Tibial artery (tissue), 4 donors: ENCODE results near the gene GRK4.

Experiments
- DNase-seq, 2 donors: peaks; one replicate each; pipeline ENCODE4 v3.0.0-alpha.2; 2019
- H3K27ac ChIP-seq, 2 donors: fragments of 200-600 bp; sonication (generic) in 1 of 2; 1 replicate in 1 of 2; 2 replicates in 1 of 2; pipeline ENCODE4 v1.5.1; 2018 to 2019; ENCODE audit warnings: mild to moderate bottlenecking in 1 of 2
- H3K27me3 ChIP-seq, 2 donors: fragments of 200-600 bp; sonication (generic) in 1 of 2; one replicate each; pipeline versions ENCODE4 v1.5.1 to v1.6.0; 2016 to 2019
- H3K36me3 ChIP-seq, 3 donors: fragments of 200-600 bp; sonication (generic) in 2 of 3; one replicate each; pipeline ENCODE4 v1.5.1; 2016 to 2019; ENCODE audit warnings: mild to moderate bottlenecking in 2 of 3
- H3K4me1 ChIP-seq, 4 donors: fragments of 200-600 bp; sonication (generic) in 2 of 4; 1 replicate in 3 of 4; 2 replicates in 1 of 4; pipeline ENCODE4 v1.5.1; 2016 to 2019
- H3K4me3 ChIP-seq, 2 donors: fragments of 200-600 bp; sonication (generic) in 1 of 2; 1 replicate in 1 of 2; 2 replicates in 1 of 2; pipeline ENCODE4 v1.5.1; 2018 to 2019; ENCODE audit warnings: mild to moderate bottlenecking in 2 of 2
- H3K9me3 ChIP-seq, 3 donors: fragments of 200-600 bp; sonication (generic) in 1 of 3; one replicate each; pipeline ENCODE4 v1.5.1; 2016 to 2019
- intact Hi-C: fragments of 100-400 bp; cut with DNase I; formaldehyde crosslinking; loops from one replicate; pipeline ENCODE4 v1.15.0; 2023; ENCODE audit warnings: low total_unique reads
- TF ChIP-seq, protein P1 (sequence below), 2 experiments: fragments of 200-600 bp in 1 of 2; fragments of 450-650 bp in 1 of 2; IDR thresholded peaks; one replicate each; pipeline ENCODE4 v1.5.1; 2017 to 2019; ENCODE audit warnings: antibody characterized with exemption in 2 of 2, mild to moderate bottlenecking in 1 of 2, moderate library complexity in 1 of 2

The GRK4 gene

DNA sequence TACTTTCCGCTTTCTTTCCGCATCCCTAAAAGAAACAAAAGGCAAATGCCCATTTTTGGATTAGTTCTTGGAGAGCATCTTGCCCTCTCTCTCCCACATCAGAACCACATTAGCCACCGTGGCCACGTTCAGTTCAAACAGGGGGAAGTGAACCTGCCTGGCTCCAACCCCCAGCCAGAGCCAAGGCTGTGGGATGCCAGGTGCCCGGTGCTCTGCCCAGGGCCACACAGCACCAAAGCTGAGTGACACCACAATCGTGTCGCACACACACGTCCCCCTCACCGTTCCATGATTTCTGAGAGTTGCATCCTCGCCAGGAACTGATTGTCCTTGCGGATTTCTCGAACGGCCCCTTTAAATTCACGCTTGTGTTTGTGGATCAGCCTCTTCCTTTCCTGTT, 24.5 kb upstream of the GRK4 start:
- Histone ChIP-seq H3K27ac (no peak overlapping the region), H3K27me3 (no peaks in the 10 kb centered on the region), H3K36me3 (peaks cover 55 to 71% (median 69%) of the 10 kb centered on the region in 3 donors), H3K9me3 (no peaks in the 10 kb centered on the region), H3K4me3 (no peak overlapping the region), H3K4me1 (peaks cover 0 to 27% (median 19%) of the 10 kb centered on the region in 4 donors)
- TF ChIP-seq, protein P1, sequence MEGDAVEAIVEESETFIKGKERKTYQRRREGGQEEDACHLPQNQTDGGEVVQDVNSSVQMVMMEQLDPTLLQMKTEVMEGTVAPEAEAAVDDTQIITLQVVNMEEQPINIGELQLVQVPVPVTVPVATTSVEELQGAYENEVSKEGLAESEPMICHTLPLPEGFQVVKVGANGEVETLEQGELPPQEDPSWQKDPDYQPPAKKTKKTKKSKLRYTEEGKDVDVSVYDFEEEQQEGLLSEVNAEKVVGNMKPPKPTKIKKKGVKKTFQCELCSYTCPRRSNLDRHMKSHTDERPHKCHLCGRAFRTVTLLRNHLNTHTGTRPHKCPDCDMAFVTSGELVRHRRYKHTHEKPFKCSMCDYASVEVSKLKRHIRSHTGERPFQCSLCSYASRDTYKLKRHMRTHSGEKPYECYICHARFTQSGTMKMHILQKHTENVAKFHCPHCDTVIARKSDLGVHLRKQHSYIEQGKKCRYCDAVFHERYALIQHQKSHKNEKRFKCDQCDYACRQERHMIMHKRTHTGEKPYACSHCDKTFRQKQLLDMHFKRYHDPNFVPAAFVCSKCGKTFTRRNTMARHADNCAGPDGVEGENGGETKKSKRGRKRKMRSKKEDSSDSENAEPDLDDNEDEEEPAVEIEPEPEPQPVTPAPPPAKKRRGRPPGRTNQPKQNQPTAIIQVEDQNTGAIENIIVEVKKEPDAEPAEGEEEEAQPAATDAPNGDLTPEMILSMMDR (IDR thresholded peaks at IDR 0.05): no peak
- DNase-seq: peak; percentile 16 to 52
- intact Hi-C loops: loop anchor here (5.0 to 10.0 kb wide), 3 partner anchors 97 to 1964 kb away; partner anchors contain the start of genes ADD1 and DGKQ

DNA sequence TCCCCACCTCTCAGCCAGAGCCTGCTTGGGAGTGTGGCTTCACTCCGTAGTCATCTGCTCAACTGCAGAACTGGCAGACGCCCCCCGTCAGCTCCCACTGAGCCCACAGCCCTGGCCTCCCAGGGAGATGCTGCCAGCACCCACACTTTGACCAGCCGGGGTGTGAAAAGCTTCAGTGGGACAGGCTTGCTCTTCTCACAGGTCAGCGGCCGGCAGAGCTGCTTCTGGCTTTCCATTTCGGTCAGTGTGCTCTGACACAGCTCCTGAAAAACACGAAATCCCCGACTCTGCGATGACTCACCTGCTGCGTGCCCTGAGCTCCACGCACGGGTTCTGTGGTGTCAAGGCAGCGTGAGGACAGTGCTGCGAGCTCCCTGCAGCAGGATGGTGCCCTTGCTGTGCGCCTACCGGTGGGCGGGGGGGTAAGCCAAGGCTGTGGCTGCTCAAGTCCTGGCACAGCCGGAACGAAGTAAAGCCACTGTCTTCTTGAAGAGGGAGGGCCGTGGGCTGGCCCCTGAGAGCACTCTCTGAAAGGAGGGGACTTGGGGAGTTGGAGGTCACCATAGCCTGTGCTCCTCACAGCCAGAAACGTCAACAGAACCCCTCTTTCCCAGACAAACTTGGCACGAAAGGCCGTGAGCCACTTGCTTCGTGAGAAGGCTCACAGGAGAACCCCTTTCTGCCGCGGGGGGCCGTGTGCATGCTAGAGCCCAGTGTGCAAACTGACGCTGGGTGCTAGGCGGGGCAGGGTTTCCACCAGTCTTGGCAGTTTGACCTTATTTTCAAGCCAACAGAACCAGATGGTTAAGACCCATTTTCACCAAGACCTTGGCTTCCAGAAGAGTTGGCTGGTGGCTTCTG, 23.8 kb upstream of the GRK4 start:
- intact Hi-C loops: loop anchor here (5.0 to 10.0 kb wide), 3 partner anchors 97 to 1965 kb away; partner anchors contain the start of genes ADD1 and DGKQ
- H3K27me3 ChIP-seq: no peaks in the 10 kb centered on the region
- H3K36me3 ChIP-seq: peaks cover 58 to 78% (median 77%) of the 10 kb centered on the region in 3 donors
- TF ChIP-seq, protein P1 (IDR thresholded peaks at IDR 0.05): no peak
- peak in 1 of 2 donors; percentile 54 for DNase-seq
- no peak overlapping the region for H3K27ac ChIP-seq
- no peaks in the 10 kb centered on the region for H3K9me3 ChIP-seq
- peaks cover 0 to 26% (median 19%) of the 10 kb centered on the region in 4 donors for H3K4me1 ChIP-seq
- H3K4me3 ChIP-seq: no peak overlapping the region

DNA sequence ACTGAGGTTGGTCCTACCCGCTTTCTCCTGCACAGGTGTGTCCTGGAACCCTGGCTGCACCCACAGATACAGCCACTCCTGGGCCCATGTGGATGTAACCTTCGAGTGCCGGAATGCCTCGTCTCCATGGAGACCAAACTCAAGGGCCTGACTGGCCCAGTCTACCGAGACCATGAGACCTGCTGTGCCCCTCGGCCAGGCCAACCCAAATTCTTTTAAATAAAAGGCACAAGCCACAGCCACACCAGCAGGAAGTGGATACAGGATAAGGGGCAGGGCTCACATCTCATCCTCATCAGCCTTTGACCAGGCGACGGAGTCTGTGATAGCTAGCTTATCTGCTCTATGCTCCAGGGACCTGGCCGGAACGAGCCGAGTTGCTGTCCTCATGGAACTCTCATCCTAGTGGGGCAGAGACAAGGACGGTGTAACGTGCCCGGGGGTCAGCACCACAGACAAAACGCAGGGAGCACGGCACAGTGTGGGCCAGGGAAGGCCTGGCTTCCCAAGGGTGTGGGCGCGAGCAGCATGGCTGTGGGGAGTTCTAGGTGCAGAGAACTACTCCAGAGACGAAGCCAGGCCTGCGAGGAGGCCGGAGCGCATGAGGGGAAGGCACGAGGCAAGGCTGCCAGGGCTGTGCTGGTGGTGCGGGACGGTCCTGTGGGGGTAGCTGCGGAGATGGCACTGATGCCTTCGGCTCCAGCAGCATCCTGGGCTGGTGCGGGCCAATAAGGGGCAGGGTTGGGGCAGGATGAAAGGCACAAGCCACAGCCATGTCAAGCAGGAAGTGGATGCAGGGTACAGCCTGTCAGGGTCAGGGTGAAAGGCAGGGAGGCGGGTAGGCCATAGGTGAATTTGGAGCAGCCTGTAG, 22.9 kb upstream of the GRK4 start:
- peaks cover 67 to 87% (median 85%) of the 10 kb centered on the region in 3 donors for H3K36me3 ChIP-seq
- H3K4me3 ChIP-seq: no peak overlapping the region
- H3K9me3 ChIP-seq: no peaks in the 10 kb centered on the region
- TF ChIP-seq, protein P1 (IDR thresholded peaks at IDR 0.05): no peak
- H3K4me1 ChIP-seq: peaks cover 0 to 21% (median 14%) of the 10 kb centered on the region in 4 donors
- no peak overlapping the region for H3K27ac ChIP-seq
- H3K27me3 ChIP-seq: no peaks in the 10 kb centered on the region
- intact Hi-C loops: no loop called here
- DNase-seq: peak in 1 of 2 donors; percentile 63

DNA sequence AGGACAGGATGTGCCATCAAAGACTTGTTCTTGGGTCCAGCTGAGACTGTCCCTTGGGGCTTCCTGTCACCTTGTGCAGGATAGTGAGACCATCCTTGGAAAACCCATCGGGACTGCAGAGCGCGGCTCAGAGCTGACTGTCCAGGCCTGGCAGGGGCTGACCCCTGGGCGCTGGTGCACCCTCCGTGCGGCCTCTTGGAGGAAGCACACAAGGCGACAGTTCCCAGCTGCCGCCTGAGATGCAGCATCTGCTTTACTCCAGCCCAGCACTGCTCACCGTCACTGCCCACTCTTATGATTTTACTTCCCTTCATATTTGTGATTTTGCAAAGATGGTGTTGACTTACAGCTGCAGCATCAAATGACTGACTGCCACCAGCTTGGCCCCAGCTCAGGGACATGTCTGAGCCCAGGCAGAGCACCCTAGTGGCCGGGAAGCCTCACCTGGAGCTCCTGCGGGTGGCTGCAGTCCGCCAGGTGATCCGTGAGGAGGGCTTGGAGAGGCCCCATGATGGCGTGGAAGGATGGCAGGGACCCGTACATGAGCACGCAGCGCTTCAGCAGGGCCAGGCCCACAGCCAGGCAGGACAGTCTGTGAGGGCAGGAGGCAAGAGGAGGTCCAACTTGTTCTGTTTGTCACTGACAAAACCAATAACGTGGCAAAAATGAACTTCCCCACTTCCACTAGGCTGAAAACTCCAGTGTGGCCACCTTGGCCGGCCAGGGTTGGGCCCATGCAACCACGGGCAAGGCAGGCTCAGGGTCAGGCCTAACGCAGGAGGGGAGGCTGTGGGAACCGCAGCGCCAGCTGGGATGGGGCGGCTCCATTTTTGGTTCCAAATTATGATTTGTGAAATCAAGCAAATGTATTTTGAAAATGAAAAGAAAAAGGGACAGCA, 22.0 kb upstream of the GRK4 start:
- DNase-seq: peak in 1 of 2 donors; percentile 52
- intact Hi-C loops: no loop called here
- TF ChIP-seq, protein P1 (IDR thresholded peaks at IDR 0.05): no peak
- Histone ChIP-seq H3K9me3 (no peaks in the 10 kb centered on the region), H3K27ac (no peak overlapping the region), H3K36me3 (peaks cover 75 to 94% (median 94%) of the 10 kb centered on the region in 3 donors), H3K4me3 (no peak overlapping the region), H3K4me1 (peaks cover 0 to 12% (median 8%) of the 10 kb centered on the region in 4 donors), H3K27me3 (no peaks in the 10 kb centered on the region)
